K562 (cell line): ENCODE data around the gene STK32C. TPM values are rescaled to one million over a fixed set of nuclear protein-coding genes. Genes with fewer than 3 reads are reported as not detected.

ENCODE experiments used
- ATAC-seq: fragments of 200-7000 bp; cut with Tn5 transposase; 3 replicates; pipeline ENCODE4 v1.9.1; 2020; ENCODE audit warnings: moderate library complexity
- BruUV-seq: library from RNA; stranded (reverse); fragments of 400-500 nt; replicated peaks from 2 replicates; lab custom pipeline; 2021; lab: Mats Ljungman, UMichigan
- CTCF ChIA-PET: fragments of 300-600 bp; formaldehyde crosslinking; extraction: SDS; loops from one replicate; lab custom pipeline; 2021; ENCODE audit warnings: low intra/inter-chr PET ratio; lab: Yijun Ruan, JAX
- POLR2A ChIA-PET: fragments of 300-600, 350-650 bp; sonication (Branson Sonifier 250); formaldehyde crosslinking; extraction: SDS; loops from one replicate; lab custom pipeline; 2021; ENCODE audit warnings: antibody characterized with exemption, inconsistent platforms; lab: Yijun Ruan, JAX
- DNase-seq, 4 experiments: peaks; one replicate each; pipeline versions ENCODE4 v3.0.0 to v3.0.0-alpha.2; 2011 to 2018; ENCODE audit warnings: low spot score in 3 of 4, mixed read lengths in 3 of 4; ENCODE audit errors: extremely low read depth in 1 of 4
- FAIRE-seq: peaks from 2 replicates; lab custom pipeline; 2011; peaks lifted over from hg19 to GRCh38; lab: Jason Lieb, UNC
- H2AFZ ChIP-seq: 2 replicates; pipeline ENCODE4 v1.6.0; 2011; ENCODE audit warnings: low read depth, low read length, control low read depth, inconsistent platforms
- H3K27ac ChIP-seq: fragments of 200-600 bp; 3 replicates; pipeline ENCODE4 v1.8.0; 2011; ENCODE audit warnings: low read depth, mild to moderate bottlenecking, control low read depth, inconsistent platforms, low read length, moderate library complexity, mixed read lengths; ENCODE audit errors: extremely low read depth
- H3K27me3 ChIP-seq, 2 experiments: fragments of 300-600 bp in 1 of 2; 2 replicates in 1 of 2; 3 replicates in 1 of 2; pipeline versions ENCODE4 v1.6.0 to v1.8.0; 2011; ENCODE audit warnings: inconsistent platforms in 2 of 2, low read length in 2 of 2, mild to moderate bottlenecking in 1 of 2, mixed read lengths in 1 of 2, moderate library complexity in 1 of 2; ENCODE audit not compliant: control insufficient read depth in 2 of 2, insufficient read depth in 2 of 2
- H3K36me3 ChIP-seq: fragments of 300-600 bp; 3 replicates; pipeline ENCODE4 v1.8.0; 2011; ENCODE audit warnings: mild to moderate bottlenecking, low read length, inconsistent platforms; ENCODE audit not compliant: control insufficient read depth, insufficient read depth
- H3K4me1 ChIP-seq, 2 experiments: fragments of 200-600 bp in 1 of 2; replicated peaks in 1 of 2; 2 replicates in 1 of 2; 3 replicates in 1 of 2; pipeline versions ENCODE4 v1.5.1 to v1.8.0; 2011; ENCODE audit warnings: inconsistent platforms in 2 of 2, low read length in 2 of 2, mild to moderate bottlenecking in 1 of 2, mixed read lengths in 1 of 2, moderate library complexity in 1 of 2; ENCODE audit not compliant: control insufficient read depth in 2 of 2, insufficient read depth in 2 of 2
- H3K4me2 ChIP-seq: 2 replicates; pipeline ENCODE4 v1.6.1; 2011; ENCODE audit warnings: low read length, control low read depth, inconsistent platforms, mixed read lengths; ENCODE audit not compliant: insufficient read depth
- H3K4me3 ChIP-seq: fragments of 200-600 bp; sonication (generic), shearing (Covaris generic); 2 replicates; pipeline ENCODE4 v1.5.1; 2016; ENCODE audit warnings: control low read depth, inconsistent platforms
- H3K79me2 ChIP-seq: fragments of 200-600 bp; 3 replicates; pipeline ENCODE4 v1.8.0; 2011; ENCODE audit warnings: low read length, inconsistent platforms; ENCODE audit not compliant: control insufficient read depth, insufficient read depth
- H3K9ac ChIP-seq, 2 experiments: 2 replicates each; pipeline versions ENCODE4 v1.6.0 to v1.6.1; 2011; ENCODE audit warnings: low read depth in 2 of 2, low read length in 2 of 2, control low read depth in 1 of 2, inconsistent platforms in 1 of 2, mild to moderate bottlenecking in 1 of 2, mixed read lengths in 1 of 2; ENCODE audit not compliant: insufficient read depth in 1 of 2
- H3K9me1 ChIP-seq: one replicate; pipeline ENCODE4 v1.6.0; 2011; ENCODE audit warnings: inconsistent platforms, mild to moderate bottlenecking, low read length, moderate library complexity; ENCODE audit not compliant: control insufficient read depth, insufficient read depth
- H3K9me3 ChIP-seq: replicated peaks from 2 replicates; pipeline ENCODE4 v1.5.1; 2011; ENCODE audit warnings: low read depth, low read length, inconsistent platforms; ENCODE audit not compliant: control insufficient read depth, insufficient read depth
- H4K20me1 ChIP-seq: replicated peaks from 2 replicates; pipeline ENCODE4 v1.6.1; 2011; ENCODE audit warnings: low read length, inconsistent platforms, mixed read lengths; ENCODE audit not compliant: control insufficient read depth, insufficient read depth
- CREM ChIP-seq: IDR thresholded peaks from 2 replicates; pipeline ENCODE4 v1.6.1; 2014; ENCODE audit warnings: antibody characterized with exemption, low read depth
- PHTF2 ChIP-seq: fragments of 250-450 bp; sonication (Bioruptor Pico); IDR thresholded peaks from 2 replicates; pipeline ENCODE4 v1.5.0; 2021; ENCODE audit warnings: mild to moderate bottlenecking
- SRSF7 ChIP-seq: fragments of 200-400 bp; formaldehyde crosslinking; optimal IDR thresholded peaks from 2 replicates; pipeline ENCODE3; 2017; ENCODE audit warnings: mild to moderate bottlenecking, low read depth, low read length
- ZNF165 ChIP-seq: fragments of 250-450 bp; sonication (Bioruptor Pico); IDR thresholded peaks from 2 replicates; pipeline ENCODE4 v1.4.0; 2020; ENCODE audit warnings: borderline replicate concordance
- ZNF589 ChIP-seq: fragments of 200-800 bp; sonication (Bioruptor generic); IDR thresholded peaks from 2 replicates; pipeline ENCODE4 v1.6.1; 2016; ENCODE audit warnings: low read depth, missing genetic modification characterization, missing compliant biosample characterization
- WGBS: fragments of 100-300 bp; shearing (Covaris generic); methylation state at CpG from one replicate; pipeline ENCODE4 v1.1.6; 2016; ENCODE audit warnings: low coverage, mixed read lengths; ENCODE audit not compliant: insufficient coverage; ENCODE audit errors: missing lambda C conversion rate; 5-methylcytosine and 5-hydroxymethylcytosine counted together
- in situ Hi-C: fragments of 300-500 bp; cut with MboI; formaldehyde crosslinking; loops from 4 replicates; pipeline ENCODE4 v1.15.0; 2018; ENCODE audit warnings: inconsistent platforms, mixed read lengths
- intact Hi-C: fragments of 100-400 bp; cut with micrococcal nuclease; formaldehyde crosslinking; loops from 2 replicates; pipeline ENCODE4 v1.14.2; 2022
- polyA plus RNA-seq, 8 experiments: library from polyadenylated mRNA; depleted of rRNA in 4 of 8; stranded (reverse) in 5 of 8; unstranded in 3 of 8; fragments of >200 nt; fragmentation: Nextera tagmentation in 2 of 8; fragmentation: Illumina TruSeq in 1 of 8; extraction: Ambion mirVana in 2 of 8; extraction: Trizol in 1 of 8; gene quantifications; 2 replicates each; pipeline versions ENCODE4 v1.2.1 to v1.2.3, GENCODE V29; 2011 to 2014; ENCODE audit warnings: inconsistent platforms in 1 of 8, missing spikeins in 1 of 8
- total RNA-seq, 7 experiments: library from RNA; depleted of rRNA in 6 of 7; stranded (reverse); fragments of >200 nt in 6 of 7; fragmentation: Illumina TruSeq in 2 of 7; extraction: Trizol in 2 of 7; gene quantifications; 2 replicates each; pipeline versions ENCODE4 v1.2.1 to v1.2.3, GENCODE V29; 2011 to 2021; ENCODE audit warnings: low replicate concordance in 1 of 7
- TF ChIP-seq, protein P1 (sequence below): fragments of 250-450 bp; sonication (Bioruptor Pico); IDR thresholded peaks from 2 replicates; pipeline ENCODE4 v1.4.0; 2020; ENCODE audit warnings: borderline replicate concordance
- TF ChIP-seq, protein P2 (sequence below), 3 experiments: fragments of 200-800 bp in 1 of 3; sonication (Bioruptor generic) in 1 of 3; sonication (generic) in 1 of 3; formaldehyde crosslinking in 1 of 3; IDR thresholded peaks; 2 replicates each; pipeline versions ENCODE4 v1.6.1 to v1.8.0; 2016 to 2022; ENCODE audit warnings: mild to moderate bottlenecking in 2 of 3, missing compliant biosample characterization in 2 of 3, missing genetic modification characterization in 2 of 3, missing genetic modification reagents in 1 of 3
- TF ChIP-seq, protein P3 (sequence below): conservative IDR thresholded peaks from 2 replicates; pipeline ENCODE4 v1.6.1; 2011; ENCODE audit warnings: low read depth, mild to moderate bottlenecking, low read length; ENCODE audit not compliant: control insufficient read depth
- TF ChIP-seq, protein P4 (sequence below): fragments of 450-650 bp; IDR thresholded peaks from 2 replicates; pipeline ENCODE4 v1.6.1; 2016; ENCODE audit warnings: missing biosample characterization, missing genetic modification characterization

Gene STK32C
- total and polyA plus RNA-seq, 9 of the 15 experiments (the other 6 are each of a cell fraction or from before 2014, with no cell fraction given) = 1.5 to 20.9 (median 6.5) TPM

DNA sequence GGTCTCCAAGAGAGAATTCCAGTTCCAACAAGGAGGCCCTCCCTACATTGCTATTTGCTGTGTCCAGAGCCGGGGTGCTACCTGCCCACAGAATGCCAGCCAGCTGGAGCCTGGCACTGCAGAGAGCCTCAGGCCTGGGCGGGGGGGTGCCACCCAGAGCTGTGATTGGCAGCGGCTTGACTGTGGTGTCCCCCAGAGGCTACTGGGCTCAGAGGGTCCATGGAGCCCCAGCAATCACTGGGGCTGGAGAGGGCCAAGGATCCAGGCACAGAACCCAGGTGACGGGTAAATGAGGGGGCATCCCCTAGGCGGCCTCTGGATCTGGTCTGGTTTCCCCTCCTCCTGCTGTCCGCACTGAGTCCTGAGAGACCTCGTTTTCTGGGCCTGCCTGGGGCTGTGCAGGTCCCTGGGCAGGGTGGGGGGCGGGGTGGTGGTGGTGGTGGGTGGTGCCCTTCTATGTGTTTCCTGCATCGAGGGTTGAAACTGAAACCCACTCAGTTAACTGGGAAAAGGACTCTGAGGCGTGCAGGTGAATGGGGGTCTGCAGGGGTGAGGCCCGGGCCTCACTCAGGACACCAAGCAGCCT lies 108.4 kb downstream of the STK32C start:
- ChIA-PET CTCF (no interaction called here), POLR2A (no interaction called here)
- BruUV-seq = no TSS peak
- no peak for FAIRE-seq
- no peaks in the 10 kb centered on the region for H3K79me2 ChIP-seq
- no peak overlapping the region for H3K4me2 ChIP-seq
- H3K4me1 ChIP-seq = no peaks in the 10 kb centered on the region; a peak in 1 of 5 replicates
- H3K27me3 ChIP-seq = peaks cover 0 to 48% of the 10 kb centered on the region in 2 experiments; a peak in 2 of 5 replicates
- intact Hi-C loops = no loop called here
- H3K9ac ChIP-seq = no peak overlapping the region
- no peak overlapping the region for H2AFZ ChIP-seq
- H3K9me3 ChIP-seq = no peaks in the 10 kb centered on the region
- TF ChIP-seq, protein P1, sequence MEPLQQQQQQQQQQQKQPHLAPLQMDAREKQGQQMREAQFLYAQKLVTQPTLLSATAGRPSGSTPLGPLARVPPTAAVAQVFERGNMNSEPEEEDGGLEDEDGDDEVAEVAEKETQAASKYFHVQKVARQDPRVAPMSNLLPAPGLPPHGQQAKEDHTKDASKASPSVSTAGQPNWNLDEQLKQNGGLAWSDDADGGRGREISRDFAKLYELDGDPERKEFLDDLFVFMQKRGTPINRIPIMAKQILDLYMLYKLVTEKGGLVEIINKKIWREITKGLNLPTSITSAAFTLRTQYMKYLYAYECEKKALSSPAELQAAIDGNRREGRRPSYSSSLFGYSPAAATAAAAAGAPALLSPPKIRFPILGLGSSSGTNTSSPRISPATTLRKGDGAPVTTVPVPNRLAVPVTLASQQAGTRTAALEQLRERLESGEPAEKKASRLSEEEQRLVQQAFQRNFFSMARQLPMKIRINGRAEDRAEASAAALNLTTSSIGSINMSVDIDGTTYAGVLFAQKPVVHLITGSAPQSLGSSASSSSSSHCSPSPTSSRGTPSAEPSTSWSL = no peak
- TF ChIP-seq SRSF7 (no peak), CREM (no peak), PHTF2 (CRISPR knock-in tag) (no peak), ZNF589 (CRISPR knock-in tag) (no peak), ZNF165 (CRISPR knock-in tag) (no peak)
- TF ChIP-seq, protein P2, sequence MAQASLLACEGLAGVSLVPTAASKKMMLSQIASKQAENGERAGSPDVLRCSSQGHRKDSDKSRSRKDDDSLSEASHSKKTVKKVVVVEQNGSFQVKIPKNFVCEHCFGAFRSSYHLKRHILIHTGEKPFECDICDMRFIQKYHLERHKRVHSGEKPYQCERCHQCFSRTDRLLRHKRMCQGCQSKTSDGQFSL (CRISPR knock-in tag; IDR thresholded peaks at IDR 0.05) = no peak
- TF ChIP-seq, protein P2 (tag; IDR thresholded peaks at IDR 0.05) = no peak
- TF ChIP-seq, protein P3, sequence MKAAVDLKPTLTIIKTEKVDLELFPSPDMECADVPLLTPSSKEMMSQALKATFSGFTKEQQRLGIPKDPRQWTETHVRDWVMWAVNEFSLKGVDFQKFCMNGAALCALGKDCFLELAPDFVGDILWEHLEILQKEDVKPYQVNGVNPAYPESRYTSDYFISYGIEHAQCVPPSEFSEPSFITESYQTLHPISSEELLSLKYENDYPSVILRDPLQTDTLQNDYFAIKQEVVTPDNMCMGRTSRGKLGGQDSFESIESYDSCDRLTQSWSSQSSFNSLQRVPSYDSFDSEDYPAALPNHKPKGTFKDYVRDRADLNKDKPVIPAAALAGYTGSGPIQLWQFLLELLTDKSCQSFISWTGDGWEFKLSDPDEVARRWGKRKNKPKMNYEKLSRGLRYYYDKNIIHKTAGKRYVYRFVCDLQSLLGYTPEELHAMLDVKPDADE = no peak
- TF ChIP-seq, protein P4, sequence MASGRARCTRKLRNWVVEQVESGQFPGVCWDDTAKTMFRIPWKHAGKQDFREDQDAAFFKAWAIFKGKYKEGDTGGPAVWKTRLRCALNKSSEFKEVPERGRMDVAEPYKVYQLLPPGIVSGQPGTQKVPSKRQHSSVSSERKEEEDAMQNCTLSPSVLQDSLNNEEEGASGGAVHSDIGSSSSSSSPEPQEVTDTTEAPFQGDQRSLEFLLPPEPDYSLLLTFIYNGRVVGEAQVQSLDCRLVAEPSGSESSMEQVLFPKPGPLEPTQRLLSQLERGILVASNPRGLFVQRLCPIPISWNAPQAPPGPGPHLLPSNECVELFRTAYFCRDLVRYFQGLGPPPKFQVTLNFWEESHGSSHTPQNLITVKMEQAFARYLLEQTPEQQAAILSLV = no peak
- TF ChIP-seq, all 486 proteins: peak for 0
- DNase-seq (no peak), ATAC-seq (no peak)
- in situ Hi-C loops = no loop called here
- WGBS = 0% methylated on average over 3 of the region's 11 CpGs
- Histone ChIP-seq H3K4me3 (no peak overlapping the region), H3K27ac (no peak overlapping the region), H4K20me1 (no peaks in the 10 kb centered on the region; the same call in 1 of the 2 replicates), H3K9me1 (no peaks in the 10 kb centered on the region), H3K36me3 (no peaks in the 10 kb centered on the region)
